H7 (cell line): ENCODE measurements around the gene TOP3A. TPM values are rescaled to one million over a fixed set of nuclear protein-coding genes. Genes with fewer than 3 reads are reported as not detected.
"Not testable (repeated sequence)": the region's sequence is repeated elsewhere in the genome, so short reads cannot be mapped to it uniquely, and the experiment has no call there.

Source experiments
- DNase-seq: peaks from one replicate; pipeline ENCODE4 v3.0.0; 2012
- H3K27me3 ChIP-seq: 2 replicates; pipeline ENCODE4 v1.6.0; 2011; ENCODE audit warnings: mild to moderate bottlenecking, low read length; ENCODE audit not compliant: control insufficient read depth, insufficient read depth
- H3K36me3 ChIP-seq: replicated peaks from 2 replicates; pipeline ENCODE4 v1.5.1; 2011; ENCODE audit warnings: low read length; ENCODE audit not compliant: control insufficient read depth, insufficient read depth
- H3K4me3 ChIP-seq: 2 replicates; pipeline ENCODE4 v1.5.1; 2011; ENCODE audit warnings: low read depth, mild to moderate bottlenecking, control low read depth, low read length, moderate library complexity; ENCODE audit not compliant: insufficient read depth
- total RNA-seq: library from RNA; depleted of rRNA; stranded (reverse); fragments of >200 nt; shearing (Covaris generic); gene quantifications from 2 replicates; pipeline ENCODE4 v1.2.3, GENCODE V29; 2014; rRNA removed

TOP3A gene, protein sequence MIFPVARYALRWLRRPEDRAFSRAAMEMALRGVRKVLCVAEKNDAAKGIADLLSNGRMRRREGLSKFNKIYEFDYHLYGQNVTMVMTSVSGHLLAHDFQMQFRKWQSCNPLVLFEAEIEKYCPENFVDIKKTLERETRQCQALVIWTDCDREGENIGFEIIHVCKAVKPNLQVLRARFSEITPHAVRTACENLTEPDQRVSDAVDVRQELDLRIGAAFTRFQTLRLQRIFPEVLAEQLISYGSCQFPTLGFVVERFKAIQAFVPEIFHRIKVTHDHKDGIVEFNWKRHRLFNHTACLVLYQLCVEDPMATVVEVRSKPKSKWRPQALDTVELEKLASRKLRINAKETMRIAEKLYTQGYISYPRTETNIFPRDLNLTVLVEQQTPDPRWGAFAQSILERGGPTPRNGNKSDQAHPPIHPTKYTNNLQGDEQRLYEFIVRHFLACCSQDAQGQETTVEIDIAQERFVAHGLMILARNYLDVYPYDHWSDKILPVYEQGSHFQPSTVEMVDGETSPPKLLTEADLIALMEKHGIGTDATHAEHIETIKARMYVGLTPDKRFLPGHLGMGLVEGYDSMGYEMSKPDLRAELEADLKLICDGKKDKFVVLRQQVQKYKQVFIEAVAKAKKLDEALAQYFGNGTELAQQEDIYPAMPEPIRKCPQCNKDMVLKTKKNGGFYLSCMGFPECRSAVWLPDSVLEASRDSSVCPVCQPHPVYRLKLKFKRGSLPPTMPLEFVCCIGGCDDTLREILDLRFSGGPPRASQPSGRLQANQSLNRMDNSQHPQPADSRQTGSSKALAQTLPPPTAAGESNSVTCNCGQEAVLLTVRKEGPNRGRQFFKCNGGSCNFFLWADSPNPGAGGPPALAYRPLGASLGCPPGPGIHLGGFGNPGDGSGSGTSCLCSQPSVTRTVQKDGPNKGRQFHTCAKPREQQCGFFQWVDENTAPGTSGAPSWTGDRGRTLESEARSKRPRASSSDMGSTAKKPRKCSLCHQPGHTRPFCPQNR
- total RNA-seq: 36.7 and 48.0 TPM in 2 replicates

DNA sequence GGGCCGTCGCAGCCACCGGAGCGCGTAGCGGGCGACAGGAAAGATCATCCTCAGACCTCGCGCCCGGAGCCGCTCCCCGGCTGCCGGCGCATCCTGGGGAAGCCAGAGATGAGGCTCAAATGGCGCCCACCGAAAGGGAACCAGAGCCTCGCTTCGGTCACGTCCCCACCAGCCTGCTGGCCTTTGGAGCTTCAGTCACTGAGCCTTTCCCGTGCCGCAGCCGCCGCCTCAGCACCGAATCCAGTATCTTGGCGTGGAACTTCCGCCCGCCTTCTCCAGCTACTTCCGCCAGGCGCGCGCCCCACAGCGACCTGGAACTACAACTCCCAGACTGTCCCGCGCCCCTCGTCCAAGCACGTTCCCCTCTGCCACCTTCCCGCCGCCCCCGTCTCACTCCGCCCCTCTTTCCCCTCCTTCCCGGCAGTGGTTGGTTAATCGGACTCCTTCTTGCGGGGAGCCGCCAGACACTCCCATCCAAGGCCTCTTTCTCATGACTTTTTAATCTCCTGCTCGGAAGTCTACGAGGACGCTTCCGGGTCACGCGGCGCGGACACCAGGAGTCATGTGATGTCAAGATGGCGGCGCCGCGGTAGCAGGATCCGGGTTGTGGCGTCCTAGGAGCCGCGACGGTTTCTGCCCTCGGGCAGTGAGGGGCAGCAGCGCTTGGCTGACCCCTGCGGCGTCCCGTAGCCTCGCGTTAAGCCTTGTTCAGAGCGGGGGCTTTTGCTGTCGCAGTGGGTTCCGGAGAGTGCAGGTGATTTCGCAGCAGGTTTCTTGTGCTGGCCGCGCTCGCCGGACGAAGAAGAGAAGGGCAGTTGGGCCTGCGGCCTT is at the start of gene TOP3A, which contains the start of gene SMCR8:
Gene TOP3A, minus strand, starts transcription at position 264 of the 831 bp plus-strand sequence. Its CDS starts 216 bp downstream, at position 48.
Gene SMCR8, plus strand, starts transcription at position 563 of the 831 bp plus-strand sequence. CDS start 497 bp downstream, outside the sequence.
- H3K27me3 ChIP-seq: no peaks in the 10 kb centered on the region
- H3K4me3 ChIP-seq: peak within 1 kb of the TSS; percentile 84
- H3K36me3 ChIP-seq: peaks cover 12% of the 10 kb centered on the region
- DNase-seq: peak; percentile 94

DNA sequence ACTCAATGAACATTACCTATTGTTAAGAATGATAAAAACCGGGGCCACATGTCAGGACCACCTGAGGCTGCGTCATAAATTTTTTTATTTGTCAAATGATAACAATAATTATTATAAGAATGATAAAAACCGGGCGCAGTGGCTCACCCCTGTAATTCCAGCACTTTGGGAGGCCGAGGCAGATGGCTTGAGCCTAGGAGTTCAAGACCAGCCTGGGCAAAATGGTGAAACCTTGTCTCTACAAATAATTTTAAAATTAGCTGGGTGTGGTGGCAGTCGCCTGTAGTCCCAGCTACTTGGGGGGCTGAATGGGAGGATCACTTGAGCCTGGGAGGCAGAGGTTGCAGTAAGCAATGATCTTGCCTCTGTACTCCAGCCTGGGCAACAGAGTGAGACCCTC is 49.4 kb upstream of the TOP3A start:
- no peaks in the 10 kb centered on the region for H3K27me3 ChIP-seq
- H3K36me3 ChIP-seq: peaks cover 1% of the 10 kb centered on the region; the same call in 1 of the 2 replicates
- DNase-seq: no peak
- H3K4me3 ChIP-seq: no peak overlapping the region

DNA sequence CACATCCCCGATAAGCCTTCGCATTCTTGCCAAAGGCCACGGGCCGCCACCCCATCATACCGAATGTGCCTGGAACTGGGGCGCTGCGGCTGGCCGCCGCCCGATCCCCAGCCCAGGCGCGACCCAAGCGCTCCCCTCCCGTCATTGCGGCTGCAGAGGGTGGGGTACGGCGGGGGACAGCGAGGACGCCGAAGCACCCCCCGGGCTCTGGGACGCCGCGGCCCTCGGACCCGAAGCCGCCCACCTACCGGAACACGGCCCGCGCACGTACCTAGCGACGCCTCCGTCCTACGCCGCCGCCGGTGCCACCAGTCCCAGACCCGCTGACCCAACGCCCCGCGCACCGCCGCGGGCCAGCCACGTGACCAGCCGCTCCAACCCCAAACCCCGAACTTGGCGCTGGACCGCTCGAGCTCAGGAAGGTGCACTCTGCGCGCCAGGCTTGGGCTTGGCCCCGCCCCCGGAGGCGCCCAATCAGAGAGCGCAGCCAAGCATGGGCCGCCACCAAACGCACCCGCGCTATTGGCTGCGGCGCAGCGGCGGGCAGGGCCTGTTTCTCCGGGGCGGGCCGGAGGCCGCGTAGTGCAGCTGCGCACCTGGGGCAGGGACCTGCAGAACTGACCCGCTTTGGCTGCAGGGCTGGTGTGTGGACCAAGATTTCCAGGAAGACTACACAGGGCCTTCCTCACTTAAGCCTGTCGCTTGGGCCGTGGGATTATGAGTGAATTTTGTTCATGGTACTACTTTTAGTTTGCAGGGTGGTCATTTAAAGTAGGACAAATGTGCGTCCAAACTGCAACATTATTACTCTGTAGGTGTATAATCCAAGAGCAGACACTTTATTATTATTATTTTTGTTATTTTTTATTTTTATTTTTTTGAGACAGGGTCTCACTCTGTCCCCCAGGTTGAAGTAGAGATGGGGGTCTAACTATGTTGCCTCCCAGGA is 48.6 kb upstream of the TOP3A start, which contains the start of gene SHMT1:
Gene SHMT1, minus strand, starts transcription at position 450 of the 949 bp plus-strand sequence. CDS start 7,569 bp downstream, outside the sequence.
- Histone ChIP-seq H3K27me3 (no peaks in the 10 kb centered on the region), H3K4me3 (peak within 1 kb of the TSS; percentile 90), H3K36me3 (peaks cover 1% of the 10 kb centered on the region; the same call in 1 of the 2 replicates)
- peak; percentile 99 for DNase-seq

DNA sequence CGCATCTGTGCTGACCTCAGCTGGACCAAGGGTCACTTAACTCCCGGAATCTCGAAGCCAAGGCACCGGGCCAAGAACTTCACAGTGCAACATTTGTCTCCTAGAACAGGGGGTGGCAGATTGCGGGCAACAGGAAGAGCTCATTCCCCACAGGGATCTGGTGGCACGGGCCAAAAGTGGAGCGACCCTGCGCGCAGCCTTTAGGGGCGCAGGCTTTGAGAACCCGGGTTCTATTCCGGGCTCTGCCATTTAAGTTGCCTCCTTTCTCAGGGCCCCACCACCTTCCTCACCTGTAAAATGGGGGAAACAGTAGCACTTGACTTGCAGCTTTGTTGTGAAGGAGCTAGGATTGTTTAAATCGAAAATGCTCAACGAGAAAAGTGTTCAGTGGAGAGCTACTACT is 47.9 kb upstream of the TOP3A start:
- Histone ChIP-seq H3K36me3 (peaks cover 1% of the 10 kb centered on the region; the same call in 1 of the 2 replicates), H3K4me3 (peak overlapping the region; percentile 90), H3K27me3 (no peaks in the 10 kb centered on the region)
- DNase-seq: peak; percentile 74

DNA sequence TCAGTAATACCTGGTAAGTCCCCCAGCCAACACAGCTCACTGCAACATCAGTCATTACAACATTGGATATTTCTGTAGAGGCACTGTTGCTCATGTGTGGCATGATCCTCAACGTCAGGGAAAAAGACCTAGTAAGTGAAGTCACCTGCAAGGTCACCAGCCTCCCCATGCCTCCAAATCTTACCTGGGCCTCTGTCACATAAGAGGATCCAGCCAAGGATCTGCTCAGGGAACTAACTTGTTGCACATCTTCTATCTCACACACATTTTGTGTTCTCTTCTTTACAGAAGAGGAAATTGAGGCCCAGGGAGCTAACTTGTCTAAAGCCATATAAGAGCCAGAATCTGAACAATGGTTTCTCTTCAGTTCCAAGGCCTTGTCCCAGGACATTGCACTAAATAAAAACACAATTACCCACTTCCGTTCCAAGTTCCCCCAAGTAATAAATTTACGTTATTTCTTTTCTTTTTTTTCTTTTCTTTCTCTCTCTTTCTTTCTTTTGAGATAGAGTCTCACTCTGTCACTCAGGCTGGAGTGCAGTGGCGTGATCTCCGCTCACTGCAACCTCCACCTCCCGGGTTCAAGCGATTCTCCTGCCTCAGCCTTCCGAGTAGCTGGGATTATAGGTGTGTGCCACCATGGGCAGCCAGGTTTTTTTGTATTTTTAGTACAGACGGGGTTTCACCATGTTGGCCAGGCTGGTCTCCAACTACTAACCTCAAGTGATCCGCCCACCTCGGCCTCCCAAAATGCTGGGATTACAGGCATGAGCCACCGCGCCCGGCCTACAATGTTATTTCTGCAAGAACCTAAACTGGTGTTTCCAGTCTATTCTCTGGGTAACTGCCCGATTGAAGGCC is 47.3 kb upstream of the TOP3A start:
- no peaks in the 10 kb centered on the region for H3K27me3 ChIP-seq
- no peak for DNase-seq
- peaks cover 1% of the 10 kb centered on the region; the same call in 1 of the 2 replicates for H3K36me3 ChIP-seq
- H3K4me3 ChIP-seq: peak overlapping the region; percentile 90

DNA sequence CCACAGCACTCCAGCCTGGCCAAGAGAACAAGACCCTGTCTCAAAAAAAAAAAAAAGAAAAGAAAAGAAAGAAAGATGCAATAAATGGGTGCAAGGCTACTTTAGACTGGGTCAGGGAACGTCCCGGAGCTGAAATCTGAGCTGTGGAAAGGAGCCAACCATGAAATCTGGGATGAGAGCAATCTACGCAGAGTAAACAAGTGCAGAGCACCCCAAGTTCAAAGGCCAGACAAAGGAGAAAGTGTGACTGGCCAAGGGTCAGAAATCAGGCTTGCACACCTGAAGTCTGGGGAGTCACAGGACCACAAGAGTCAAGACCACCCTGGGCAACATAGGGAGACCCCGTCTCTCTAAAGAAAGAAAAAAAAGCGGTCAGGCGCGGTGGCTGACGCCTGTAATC is 45.7 kb upstream of the TOP3A start:
- H3K4me3 ChIP-seq: no peak overlapping the region

DNA sequence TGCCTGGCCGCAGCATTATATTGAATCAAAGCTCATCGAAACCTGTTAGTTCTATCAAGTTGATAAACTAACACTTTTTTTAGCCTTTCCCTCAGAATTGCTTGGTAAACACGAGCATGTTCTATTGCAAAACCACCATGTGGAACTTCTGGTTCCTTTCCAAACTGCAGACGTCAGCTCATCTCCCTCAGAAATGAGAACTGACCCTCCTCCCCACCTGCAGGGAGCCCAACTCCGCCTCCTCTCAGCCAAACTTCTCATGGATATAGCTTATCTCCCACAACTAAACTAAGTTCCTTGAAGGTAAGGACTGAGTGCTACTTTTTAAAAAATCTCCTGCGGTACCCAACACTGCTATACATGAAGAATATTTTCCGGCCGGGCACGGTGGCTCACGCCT is 41.8 kb upstream of the TOP3A start:
- Histone ChIP-seq H3K4me3 (no peak overlapping the region), H3K27me3 (no peaks in the 10 kb centered on the region), H3K36me3 (peaks cover 11% of the 10 kb centered on the region)
- DNase-seq: no peak

More for the DNA sequence above, 45.7 kb upstream of the TOP3A start:
- no peak for DNase-seq
- Histone ChIP-seq H3K27me3 (no peaks in the 10 kb centered on the region), H3K36me3 (peaks cover 1% of the 10 kb centered on the region; the same call in 1 of the 2 replicates)

DNA sequence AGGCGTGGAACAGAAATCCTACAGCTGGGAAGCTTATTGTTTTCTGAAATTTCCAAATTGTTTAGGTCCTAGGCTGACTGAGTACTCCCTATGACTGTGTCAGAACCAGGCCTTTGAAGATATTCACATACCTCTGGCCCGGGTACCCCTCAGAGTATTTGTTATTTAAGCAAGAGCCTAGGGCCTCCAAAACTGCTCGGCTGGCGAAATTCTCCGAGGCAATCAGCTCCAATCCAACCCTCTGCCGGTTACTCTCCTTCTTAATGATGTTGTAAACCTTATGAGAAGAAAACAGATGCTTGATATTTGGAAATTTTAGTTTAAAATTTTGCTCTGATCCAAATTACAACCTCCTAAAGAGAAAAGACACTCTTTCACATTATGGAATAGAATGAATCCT is 38.7 kb upstream of the TOP3A start:
- DNase-seq: no peak

DNA sequence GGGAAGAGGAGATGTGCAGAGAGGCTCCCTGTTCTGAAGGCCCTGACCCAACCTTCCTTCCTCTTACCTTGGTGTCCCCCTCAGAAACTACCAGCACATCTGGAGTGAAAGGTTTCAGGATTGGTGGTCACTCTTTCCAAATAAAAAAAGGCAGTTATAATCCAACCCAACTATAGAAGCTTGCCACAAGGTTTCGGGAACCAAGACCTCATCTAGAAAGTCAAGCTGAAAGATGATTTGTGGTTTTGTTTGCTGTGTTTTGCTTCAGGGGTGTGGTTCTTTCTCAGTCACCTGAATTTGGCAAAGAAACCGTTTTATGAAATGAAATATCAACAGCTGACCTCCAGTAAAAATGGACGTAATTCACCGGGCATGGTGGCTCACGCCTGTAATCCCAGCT is 29.2 kb upstream of the TOP3A start:
- peaks cover 40% of the 10 kb centered on the region for H3K36me3 ChIP-seq
- no peak for DNase-seq
- H3K4me3 ChIP-seq: no peak overlapping the region
- no peaks in the 10 kb centered on the region for H3K27me3 ChIP-seq

More for the DNA sequence above, 38.7 kb upstream of the TOP3A start:
- Histone ChIP-seq H3K36me3 (peaks cover 13% of the 10 kb centered on the region), H3K27me3 (no peaks in the 10 kb centered on the region), H3K4me3 (no peak overlapping the region)

DNA sequence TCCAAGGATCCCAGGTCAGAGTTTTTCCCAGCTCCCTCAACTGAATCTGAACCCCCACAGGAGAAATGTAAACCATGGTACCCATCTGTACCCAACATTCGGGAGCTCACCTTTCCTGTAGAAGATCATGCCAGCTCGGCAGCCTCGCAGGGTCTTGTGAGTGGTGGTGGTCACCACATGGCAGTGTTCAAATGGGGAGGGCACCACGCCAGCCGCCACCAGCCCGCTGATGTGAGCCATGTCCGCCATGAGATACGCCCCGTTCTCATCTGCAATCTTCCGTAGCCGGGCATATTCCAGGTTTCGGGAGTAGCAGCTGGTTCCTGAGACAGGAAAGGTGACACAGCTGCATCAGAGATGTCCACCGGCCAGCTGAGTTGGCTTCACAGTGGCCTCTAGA is 25.1 kb upstream of the TOP3A start:
- H3K27me3 ChIP-seq: no peaks in the 10 kb centered on the region
- peaks cover 31% of the 10 kb centered on the region for H3K36me3 ChIP-seq
- no peak for DNase-seq
- no peak overlapping the region for H3K4me3 ChIP-seq

DNA sequence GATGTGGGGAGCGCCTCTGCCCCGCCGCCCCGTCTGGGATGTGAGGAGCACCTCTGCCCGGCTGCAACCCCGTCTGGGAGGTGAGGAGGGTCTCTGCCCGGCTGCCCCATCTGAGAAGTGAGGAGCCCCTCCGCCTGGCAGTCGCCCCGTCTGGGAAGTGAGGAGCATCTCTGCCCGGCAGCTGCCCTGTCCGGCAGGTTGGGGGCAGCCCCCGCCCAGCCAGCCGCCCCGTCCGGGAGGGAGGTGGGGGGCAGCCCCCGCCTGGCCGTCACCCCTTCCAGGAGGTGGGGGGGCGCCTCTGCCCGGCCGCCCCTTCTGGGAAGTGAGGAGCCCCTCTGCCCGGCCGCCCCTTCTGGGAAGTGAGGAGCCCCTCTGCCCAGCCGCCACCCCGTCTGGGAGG is 23.4 kb upstream of the TOP3A start:
- not testable (repeated sequence) for H3K4me3 ChIP-seq, DNase-seq, H3K27me3 ChIP-seq
- peaks cover 34% of the 10 kb centered on the region for H3K36me3 ChIP-seq

DNA sequence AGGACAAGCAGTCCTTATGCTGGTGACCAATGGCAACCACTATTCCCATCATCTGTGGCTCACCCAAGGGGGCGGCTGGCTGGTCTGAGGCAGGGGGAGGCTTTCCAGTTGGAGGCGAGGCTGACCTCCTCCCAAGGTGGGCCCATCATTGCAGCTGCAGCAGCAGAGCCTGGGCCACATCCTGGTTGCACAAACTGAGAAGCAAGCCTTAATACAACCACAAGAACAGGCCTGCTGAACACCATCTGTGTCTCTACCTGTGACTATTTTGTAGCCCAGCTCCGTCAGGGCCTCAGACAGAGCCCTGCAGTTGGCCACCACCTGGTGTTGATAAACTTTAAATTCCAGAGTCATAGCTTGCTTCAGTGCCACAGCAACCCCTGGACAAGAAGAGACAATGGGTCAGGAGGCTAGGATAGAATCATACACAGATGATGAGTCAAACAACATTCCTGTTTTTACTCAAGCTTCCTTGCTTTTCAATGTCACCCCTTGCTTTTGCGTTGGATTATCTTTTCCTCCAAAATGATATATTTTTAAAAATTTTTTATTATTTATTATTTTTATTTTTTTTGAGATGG is 18.2 kb upstream of the TOP3A start:
- no peaks in the 10 kb centered on the region for H3K27me3 ChIP-seq
- H3K36me3 ChIP-seq: peaks cover 32% of the 10 kb centered on the region
- no peak overlapping the region for H3K4me3 ChIP-seq
- DNase-seq: no peak
